HEK293 (cell line): ENCODE data around the gene SIRT7.

Source experiments
- CTCF ChIA-PET: fragments of 350-600 bp; formaldehyde crosslinking; extraction: SDS; loops from one replicate; lab custom pipeline; 2021; ENCODE audit warnings: antibody characterized with exemption; lab: Yijun Ruan, JAX
- POLR2A ChIA-PET: fragments of 300-600 bp; formaldehyde crosslinking; extraction: SDS; loops from one replicate; lab custom pipeline; 2020; ENCODE audit warnings: antibody characterized with exemption, inconsistent platforms; lab: Yijun Ruan, JAX
- H3K27ac ChIP-seq: fragments of 200-500 bp; sonication (Bioruptor generic); 2 replicates; pipeline ENCODE4 v1.5.1; 2014; ENCODE audit warnings: low read depth, low read length, control low read depth, inconsistent platforms; ENCODE audit errors: extremely low read depth
- H3K36me3 ChIP-seq, 2 experiments: fragments of 200-500 bp in 1 of 2; sonication (Bioruptor generic) in 1 of 2; 1 replicate in 1 of 2; 2 replicates in 1 of 2; pipeline ENCODE4 v1.5.1; 2014 to 2017; ENCODE audit warnings: inconsistent platforms in 2 of 2, low read length in 2 of 2; ENCODE audit not compliant: control insufficient read depth in 2 of 2, insufficient read depth in 1 of 2
- H3K4me1 ChIP-seq: fragments of 200-500 bp; sonication (Bioruptor generic); 2 replicates; pipeline ENCODE4 v1.5.1; 2014; ENCODE audit warnings: mild to moderate bottlenecking, low read length, inconsistent platforms; ENCODE audit not compliant: control insufficient read depth, insufficient read depth
- H3K4me3 ChIP-seq: 2 replicates; pipeline ENCODE4 v1.5.1; 2011; ENCODE audit warnings: low read depth, mild to moderate bottlenecking, control low read depth, low read length, moderate library complexity
- H3K9me3 ChIP-seq: fragments of 200-500 bp; sonication (Bioruptor generic); 2 replicates; pipeline ENCODE4 v1.5.1; 2014; ENCODE audit warnings: low read depth, low read length, inconsistent platforms; ENCODE audit not compliant: control insufficient read depth, insufficient read depth
- ATF2 ChIP-seq: fragments of 450-650 bp; formaldehyde crosslinking; IDR thresholded peaks from 2 replicates; pipeline ENCODE4 v1.5.1; 2016; ENCODE audit warnings: missing biosample characterization, missing genetic modification characterization, low read depth
- EGR2 ChIP-seq: fragments of 450-650 bp; formaldehyde crosslinking; IDR thresholded peaks from 2 replicates; pipeline ENCODE4 v1.5.1; 2016; ENCODE audit warnings: low read depth, missing biosample characterization, missing genetic modification characterization
- PATZ1 ChIP-seq: fragments of 450-650 bp; formaldehyde crosslinking; IDR thresholded peaks from 2 replicates; pipeline ENCODE4 v1.5.1; 2016; ENCODE audit warnings: missing biosample characterization, missing genetic modification characterization
- REPIN1 ChIP-seq: fragments of 450-650 bp; formaldehyde crosslinking; IDR thresholded peaks from 2 replicates; pipeline ENCODE4 v1.5.1; 2017; ENCODE audit warnings: missing biosample characterization, missing genetic modification characterization, low read depth
- SP2 ChIP-seq: fragments of 450-650 bp; formaldehyde crosslinking; IDR thresholded peaks from 2 replicates; pipeline ENCODE4 v1.5.1; 2016; ENCODE audit warnings: missing biosample characterization, missing genetic modification characterization
- SP3 ChIP-seq: fragments of 450-650 bp; formaldehyde crosslinking; IDR thresholded peaks from 2 replicates; pipeline ENCODE4 v1.5.1; 2016; ENCODE audit warnings: missing biosample characterization, missing genetic modification characterization
- YY1 ChIP-seq: fragments of 450-650 bp; formaldehyde crosslinking; IDR thresholded peaks from 2 replicates; pipeline ENCODE4 v1.5.1; 2018; ENCODE audit warnings: missing biosample characterization, missing genetic modification characterization
- ZBTB10 ChIP-seq: fragments of 450-650 bp; formaldehyde crosslinking; IDR thresholded peaks from 2 replicates; pipeline ENCODE4 v1.5.1; 2016; ENCODE audit warnings: missing biosample characterization, missing genetic modification characterization
- ZBTB7A ChIP-seq: fragments of 450-650 bp; formaldehyde crosslinking; IDR thresholded peaks from 2 replicates; pipeline ENCODE4 v1.5.1; 2016; ENCODE audit warnings: low read depth, missing biosample characterization, missing genetic modification characterization
- ZFHX2 ChIP-seq: fragments of 450-650 bp; formaldehyde crosslinking; conservative IDR thresholded peaks from 2 replicates; pipeline ENCODE4 v1.5.1; 2016; ENCODE audit warnings: missing biosample characterization, missing genetic modification characterization
- ZNF146 ChIP-seq: fragments of 450-650 bp; formaldehyde crosslinking; IDR thresholded peaks from 2 replicates; pipeline ENCODE4 v1.5.1; 2016; ENCODE audit warnings: missing biosample characterization, missing genetic modification characterization
- ZNF175 ChIP-seq: fragments of 450-650 bp; formaldehyde crosslinking; IDR thresholded peaks from 2 replicates; pipeline ENCODE4 v1.5.1; 2016; ENCODE audit warnings: missing biosample characterization, missing genetic modification characterization
- ZNF18 ChIP-seq: fragments of 450-650 bp; formaldehyde crosslinking; IDR thresholded peaks from 2 replicates; pipeline ENCODE4 v1.5.1; 2016; ENCODE audit warnings: missing biosample characterization, missing genetic modification characterization
- ZNF311 ChIP-seq: fragments of 450-650 bp; formaldehyde crosslinking; IDR thresholded peaks from 2 replicates; pipeline ENCODE4 v1.5.1; 2017; ENCODE audit warnings: missing biosample characterization, missing genetic modification characterization, borderline replicate concordance
- ZNF324 ChIP-seq: fragments of 450-650 bp; formaldehyde crosslinking; IDR thresholded peaks from 2 replicates; pipeline ENCODE4 v1.5.1; 2016; ENCODE audit warnings: missing biosample characterization, missing genetic modification characterization
- ZNF341 ChIP-seq: fragments of 450-650 bp; formaldehyde crosslinking; IDR thresholded peaks from 2 replicates; pipeline ENCODE4; 2016; ENCODE audit warnings: low read depth, missing biosample characterization, missing genetic modification characterization
- ZNF785 ChIP-seq: fragments of 450-650 bp; formaldehyde crosslinking; IDR thresholded peaks from 2 replicates; pipeline ENCODE4 v1.5.1; 2016; ENCODE audit warnings: missing biosample characterization, missing genetic modification characterization
- ZSCAN23 ChIP-seq: fragments of 450-650 bp; formaldehyde crosslinking; IDR thresholded peaks from 2 replicates; pipeline ENCODE4 v1.5.1; 2016; ENCODE audit warnings: missing biosample characterization, missing genetic modification characterization
- TF ChIP-seq, protein P1 (sequence below): fragments of 450-650 bp; formaldehyde crosslinking; IDR thresholded peaks from 2 replicates; pipeline ENCODE4 v1.5.1; 2017; ENCODE audit warnings: missing biosample characterization, missing genetic modification characterization

The SIRT7 gene

DNA sequence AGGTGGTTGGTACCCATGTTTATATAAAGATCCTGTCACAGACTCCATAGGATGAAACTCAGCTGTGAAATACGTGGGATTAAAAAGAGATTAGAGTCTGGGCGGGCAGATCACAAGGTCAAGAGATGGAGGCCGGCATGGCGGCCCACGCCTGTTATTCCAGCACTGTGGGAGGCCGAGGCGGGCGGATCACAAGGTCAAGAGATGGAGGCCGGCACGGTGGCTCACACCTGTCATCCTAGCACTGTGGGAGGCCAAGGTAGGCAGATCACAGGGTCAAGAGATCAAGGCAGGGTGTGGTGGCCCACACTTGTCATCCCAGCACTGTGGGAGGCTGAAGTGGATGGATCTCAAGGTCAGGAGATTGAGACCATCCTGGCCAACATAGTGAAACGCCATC is 22.6 kb downstream of the SIRT7 start:
- 0 out of 2 replicates have a peak, but pooled peaks cover 4% of the 10 kb centered on the region for H3K4me1 ChIP-seq
- CTCF ChIA-PET, result interaction anchor here (0.7 kb wide), 1 partner anchor 170 kb away, joined by 3 read pairs; no protein-coding TSS in a partner anchor
- peaks cover 54 to 65% of the 10 kb centered on the region in 2 experiments for H3K36me3 ChIP-seq
- no peak overlapping the region for H3K4me3 ChIP-seq
- no peaks in the 10 kb centered on the region for H3K9me3 ChIP-seq
- H3K27ac ChIP-seq, result no peak overlapping the region
- POLR2A ChIA-PET, result interaction anchor here (1.3 kb wide), 1 partner anchor 18 kb away, joined by 3 read pairs; no protein-coding TSS in a partner anchor
- TF ChIP-seq ZNF785 (tag by site-specific recombination) (no peak), EGR2 (tag by site-specific recombination) (peak; percentile 99), ZNF175 (tag by site-specific recombination) (no peak), ZFHX2 (tag by site-specific recombination) (peak; percentile 87)

DNA sequence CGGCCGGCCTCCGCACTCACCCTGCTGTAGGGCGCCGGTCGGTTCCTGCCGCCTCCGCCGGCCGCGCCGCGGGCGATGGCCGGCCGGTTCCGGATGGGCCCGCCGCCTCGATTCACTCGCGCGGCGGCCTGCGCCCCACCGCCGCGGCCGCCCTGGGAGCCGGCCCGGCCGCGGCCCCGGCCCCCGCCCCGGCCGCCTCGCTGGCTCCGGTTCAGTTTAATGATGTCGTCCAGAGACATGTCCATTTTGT is 26.7 kb downstream of the SIRT7 start:
- H3K4me3 ChIP-seq, result peak overlapping the region; percentile 92
- ChIA-PET POLR2A (interaction anchor here (0.6 to 2.2 kb wide), 7 partner anchors 13 to 65 kb away, joined by 3 to 8 read pairs (median 6); partner anchors contain the start of gene MCRIP1), CTCF (no interaction called here)
- peaks cover 67 to 69% of the 10 kb centered on the region in 2 experiments for H3K36me3 ChIP-seq
- H3K9me3 ChIP-seq, result no peaks in the 10 kb centered on the region
- peaks cover 5% of the 10 kb centered on the region; the same call in 1 of the 2 replicates for H3K4me1 ChIP-seq
- peak overlapping the region; percentile 96 for H3K27ac ChIP-seq
- no peak for TF ChIP-seq ZBTB10 (tag by site-specific recombination)
- no peak for TF ChIP-seq PATZ1 (tag by site-specific recombination)

DNA sequence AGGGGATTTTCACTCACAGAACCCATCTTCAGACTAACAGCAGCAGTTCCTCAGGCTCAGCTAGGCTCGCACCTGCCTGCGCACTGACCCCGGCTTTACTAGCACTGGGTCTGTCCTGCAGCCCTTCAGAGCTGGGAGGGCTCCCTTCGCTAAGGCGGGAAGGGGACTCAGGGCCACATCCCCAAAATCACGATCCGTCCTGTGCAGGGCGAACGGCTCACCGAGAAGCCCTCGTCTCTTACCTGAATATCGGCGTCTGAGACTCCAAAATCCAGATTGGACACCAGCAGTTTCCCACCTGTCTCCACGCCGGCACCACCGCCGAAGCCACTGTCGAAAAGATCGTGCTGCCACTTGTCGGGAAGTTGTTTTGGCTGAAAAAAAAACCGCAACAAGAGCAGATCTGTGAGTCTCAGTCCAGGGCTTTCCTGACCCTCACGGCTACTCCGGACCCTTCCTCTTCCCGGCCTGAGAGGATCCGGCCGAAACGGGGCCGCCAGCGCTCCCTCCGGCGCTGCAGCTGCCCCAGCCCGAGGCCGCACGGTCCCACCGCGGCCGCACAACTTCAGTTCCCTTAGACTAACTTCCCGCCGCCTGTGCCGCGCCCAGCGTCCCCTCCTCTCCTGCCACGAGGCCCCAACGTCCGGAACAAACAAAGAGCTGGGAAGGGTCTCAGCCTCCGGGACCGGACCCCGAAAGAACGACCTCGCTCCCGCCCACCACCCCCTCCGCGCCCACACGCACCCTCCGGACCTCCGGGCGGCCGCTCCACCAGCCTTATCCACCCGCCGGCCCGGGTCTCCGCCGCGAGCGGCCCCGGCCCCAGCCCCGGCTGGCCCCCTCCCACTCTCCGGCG is 27.3 kb downstream of the SIRT7 start:
- Histone ChIP-seq H3K9me3 (no peaks in the 10 kb centered on the region), H3K36me3 (peaks cover 62 to 73% of the 10 kb centered on the region in 2 experiments), H3K4me1 (peaks cover 5% of the 10 kb centered on the region; the same call in 1 of the 2 replicates), H3K4me3 (peak overlapping the region; percentile 92), H3K27ac (peak overlapping the region; percentile 96)
- ChIA-PET POLR2A (interaction anchor here (0.6 to 2.2 kb wide), 5 partner anchors 18 to 207 kb away, joined by 3 to 8 read pairs (median 6); partner anchors contain the start of genes ARL16, HGS and MCRIP1), CTCF (interaction anchor here (1.1 kb wide), 1 partner anchor 147 kb away, joined by 4 read pairs; the partner anchor contains the start of gene DCXR)
- TF ChIP-seq ZNF324 (tag by site-specific recombination) (no peak), YY1 (tag by site-specific recombination) (no peak), ATF2 (no peak), SP2 (tag by site-specific recombination) (peak; percentile 17), ZBTB7A (tag by site-specific recombination) (no peak), ZNF311 (tag by site-specific recombination) (no peak), ZNF341 (no peak), SP3 (0 out of 2 replicates have a peak, but pooled peaks have one; percentile 19), REPIN1 (tag by site-specific recombination) (no peak), ZNF18 (tag by site-specific recombination) (no peak), ZSCAN23 (tag by site-specific recombination) (no peak), ZNF146 (tag by site-specific recombination) (0 out of 2 replicates have a peak, but pooled peaks have one; percentile 8)
- TF ChIP-seq, protein P1, sequence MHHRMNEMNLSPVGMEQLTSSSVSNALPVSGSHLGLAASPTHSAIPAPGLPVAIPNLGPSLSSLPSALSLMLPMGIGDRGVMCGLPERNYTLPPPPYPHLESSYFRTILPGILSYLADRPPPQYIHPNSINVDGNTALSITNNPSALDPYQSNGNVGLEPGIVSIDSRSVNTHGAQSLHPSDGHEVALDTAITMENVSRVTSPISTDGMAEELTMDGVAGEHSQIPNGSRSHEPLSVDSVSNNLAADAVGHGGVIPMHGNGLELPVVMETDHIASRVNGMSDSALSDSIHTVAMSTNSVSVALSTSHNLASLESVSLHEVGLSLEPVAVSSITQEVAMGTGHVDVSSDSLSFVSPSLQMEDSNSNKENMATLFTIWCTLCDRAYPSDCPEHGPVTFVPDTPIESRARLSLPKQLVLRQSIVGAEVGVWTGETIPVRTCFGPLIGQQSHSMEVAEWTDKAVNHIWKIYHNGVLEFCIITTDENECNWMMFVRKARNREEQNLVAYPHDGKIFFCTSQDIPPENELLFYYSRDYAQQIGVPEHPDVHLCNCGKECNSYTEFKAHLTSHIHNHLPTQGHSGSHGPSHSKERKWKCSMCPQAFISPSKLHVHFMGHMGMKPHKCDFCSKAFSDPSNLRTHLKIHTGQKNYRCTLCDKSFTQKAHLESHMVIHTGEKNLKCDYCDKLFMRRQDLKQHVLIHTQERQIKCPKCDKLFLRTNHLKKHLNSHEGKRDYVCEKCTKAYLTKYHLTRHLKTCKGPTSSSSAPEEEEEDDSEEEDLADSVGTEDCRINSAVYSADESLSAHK (tag by site-specific recombination), result no peak
